GM23338 (cell line): ENCODE results near the gene HOMER1. TPM values are rescaled to one million over a fixed set of nuclear protein-coding genes. Genes with fewer than 3 reads are reported as not detected.

Experiments
- ATAC-seq: fragments of 200-7000 bp; cut with Tn5 transposase; 3 replicates; pipeline ENCODE4 v1.9.1; 2020
- DNase-seq: peaks from one replicate; pipeline ENCODE4 v3.0.0-alpha.2; 2015; ENCODE audit warnings: low spot score
- H2AFZ ChIP-seq: fragments of 200-600 bp; sonication (generic); 2 replicates; pipeline ENCODE4 v1.8.0; 2016; ENCODE audit warnings: antibody characterized with exemption, mild to moderate bottlenecking, moderate library complexity
- H3F3A ChIP-seq: fragments of 200-600 bp; sonication (generic); replicated peaks from 2 replicates; pipeline ENCODE4 v1.8.0; 2017; ENCODE audit warnings: antibody characterized with exemption, mixed run types, low read depth
- H3K27ac ChIP-seq: fragments of 200-600 bp; sonication (generic); 2 replicates; pipeline ENCODE4 v1.6.1; 2016; ENCODE audit warnings: low read depth
- H3K27me3 ChIP-seq: fragments of 200-600 bp; sonication (generic); 2 replicates; pipeline ENCODE4 v1.8.0; 2016; ENCODE audit warnings: mild to moderate bottlenecking, mixed run types, moderate library complexity; ENCODE audit not compliant: insufficient read depth
- H3K36me3 ChIP-seq: fragments of 200-600 bp; sonication (generic); 2 replicates; pipeline ENCODE4 v1.8.0; 2016; ENCODE audit warnings: mild to moderate bottlenecking; ENCODE audit not compliant: insufficient read depth
- H3K4me1 ChIP-seq: fragments of 200-600 bp; sonication (generic); 2 replicates; pipeline ENCODE4 v1.8.0; 2016; ENCODE audit warnings: mild to moderate bottlenecking, moderate library complexity; ENCODE audit not compliant: insufficient read depth
- H3K4me2 ChIP-seq: fragments of 200-600 bp; sonication (generic); 2 replicates; pipeline ENCODE4 v1.7.1; 2017; ENCODE audit warnings: mixed run types
- H3K4me3 ChIP-seq: fragments of 200-600 bp; sonication (generic); 2 replicates; pipeline ENCODE4 v1.6.1; 2016; ENCODE audit warnings: mixed run types
- H3K79me2 ChIP-seq: fragments of 200-600 bp; sonication (generic); replicated peaks from 2 replicates; pipeline ENCODE4 v1.8.0; 2017; ENCODE audit warnings: mild to moderate bottlenecking; ENCODE audit not compliant: insufficient read depth
- H3K9me2 ChIP-seq: fragments of 200-600 bp; sonication (generic); 2 replicates; pipeline ENCODE4 v1.8.0; 2017; ENCODE audit not compliant: insufficient read depth
- H4K20me1 ChIP-seq: fragments of 200-600 bp; sonication (generic); replicated peaks from 2 replicates; pipeline ENCODE4 v1.8.0; 2017; ENCODE audit warnings: mild to moderate bottlenecking; ENCODE audit not compliant: insufficient read depth
- H3K27ac Mint-ChIP-seq: 2 replicates; pipeline ENCODE4 v1.8.0; 2020; ENCODE audit warnings: inconsistent platforms, mild to moderate bottlenecking, moderate library complexity, mixed read lengths
- H3K27me3 Mint-ChIP-seq: 3 replicates; pipeline ENCODE4 v1.8.0; 2022; ENCODE audit warnings: low read depth, mild to moderate bottlenecking, moderate library complexity, mixed read lengths, inconsistent platforms; ENCODE audit not compliant: insufficient read depth, poor library complexity
- H3K36me3 Mint-ChIP-seq: 3 replicates; pipeline ENCODE4 v1.8.0; 2021; ENCODE audit warnings: low read depth, mild to moderate bottlenecking, inconsistent platforms, moderate library complexity, mixed read lengths
- H3K4me1 Mint-ChIP-seq: 3 replicates; pipeline ENCODE4 v1.8.0; 2020; ENCODE audit warnings: mild to moderate bottlenecking, inconsistent platforms, mixed read lengths
- H3K4me3 Mint-ChIP-seq: 3 replicates; pipeline ENCODE4 v1.8.0; 2021; ENCODE audit warnings: moderate library complexity, mild to moderate bottlenecking, inconsistent platforms, mixed read lengths
- H3K9me3 Mint-ChIP-seq: 3 replicates; pipeline ENCODE4 v1.8.0; 2020; ENCODE audit warnings: moderate library complexity, mild to moderate bottlenecking, inconsistent platforms, mixed read lengths
- CTCF ChIP-seq, 2 experiments: fragments of 200-600 bp in 1 of 2; sonication (generic) in 1 of 2; conservative IDR thresholded peaks; 2 replicates each; pipeline versions ENCODE4 v1.5.1 to v1.6.1; 2016 to 2017; ENCODE audit warnings: antibody characterized with exemption in 2 of 2, low read depth in 2 of 2, mild to moderate bottlenecking in 2 of 2, moderate library complexity in 1 of 2
- JUNB ChIP-seq: IDR thresholded peaks from one replicate; pipeline ENCODE4 v1.6.1; 2016; ENCODE audit warnings: antibody characterized with exemption; ENCODE audit not compliant: unreplicated experiment
- NANOG ChIP-seq: IDR thresholded peaks from 2 replicates; pipeline ENCODE4 v1.6.1; 2016; ENCODE audit warnings: antibody characterized with exemption, borderline replicate concordance
- POLR2AphosphoS5 ChIP-seq: IDR thresholded peaks from 2 replicates; pipeline ENCODE4 v1.6.1; 2016; ENCODE audit warnings: antibody characterized with exemption, low read depth
- STAT1 ChIP-seq: IDR thresholded peaks from one replicate; pipeline ENCODE4 v1.6.1; 2016; ENCODE audit warnings: antibody characterized with exemption; ENCODE audit not compliant: unreplicated experiment
- ZNF114 ChIP-seq: fragments of 250-450 bp; sonication (Bioruptor Pico); IDR thresholded peaks from 2 replicates; pipeline ENCODE4 v1.5.0; 2020; ENCODE audit warnings: mild to moderate bottlenecking, moderate library complexity
- ZNF331 ChIP-seq: fragments of 250-450 bp; sonication (Bioruptor Pico); IDR thresholded peaks from 2 replicates; pipeline ENCODE4 v1.5.0; 2020; ENCODE audit warnings: low read depth, mild to moderate bottlenecking, moderate library complexity
- polyA plus RNA-seq: library from polyadenylated mRNA; unstranded; fragments of >200 nt; fragmentation: Nextera tagmentation; extraction: Ambion mirVana; gene quantifications from 2 replicates; pipeline ENCODE4 v1.2.1, GENCODE V29; 2016
- total RNA-seq: library from RNA; depleted of rRNA; stranded (reverse); fragments of >200 nt; shearing (Covaris generic); gene quantifications from 2 replicates; pipeline ENCODE4 v1.2.3, GENCODE V29; 2014
- TF ChIP-seq, protein P1 (sequence below): IDR thresholded peaks from one replicate; pipeline ENCODE4 v1.6.1; 2018; ENCODE audit warnings: antibody characterized with exemption; ENCODE audit not compliant: unreplicated experiment

HOMER1 gene
- total and polyA plus RNA-seq, 2 experiments from 2014 or later: 45.1 to 80.3 TPM

GRCh38 chr5:79436224-79436623 lies 77.7 kb downstream of the HOMER1 start:
- no peaks in the 10 kb centered on the region for H3K36me3 ChIP-seq
- ATAC-seq: no peak
- peak overlapping the region; percentile 61 for H3K27ac Mint-ChIP-seq

GRCh38 chr5:79430196-79430595 lies 83.7 kb downstream of the HOMER1 start:
- Mint-ChIP-seq H3K4me3 (no peak overlapping the region), H3K27ac (no peak overlapping the region), H3K4me1 (peaks cover 7% of the 10 kb centered on the region), H3K9me3 (no peaks in the 10 kb centered on the region), H3K36me3 (peaks cover 12% of the 10 kb centered on the region; the same call in 2 of the 3 replicates), H3K27me3 (no peaks in the 10 kb centered on the region)
- no peaks in the 10 kb centered on the region for H4K20me1 ChIP-seq
- peaks cover 9% of the 10 kb centered on the region for H3K4me1 ChIP-seq
- ATAC-seq (no peak), DNase-seq (no peak)
- no peak overlapping the region for H3K4me2 ChIP-seq
- H3K9me2 ChIP-seq: no peaks in the 10 kb centered on the region
- H3K36me3 ChIP-seq: no peaks in the 10 kb centered on the region
- peaks cover 5% of the 10 kb centered on the region; the same call in 1 of the 2 replicates for H3K79me2 ChIP-seq
- no peaks in the 10 kb centered on the region for H3F3A ChIP-seq
- H2AFZ ChIP-seq: no peak overlapping the region
- no peak overlapping the region for H3K27ac ChIP-seq
- no peaks in the 10 kb centered on the region for H3K27me3 ChIP-seq
- no peak overlapping the region for H3K4me3 ChIP-seq
- no peak for TF ChIP-seq JUNB
- TF ChIP-seq STAT1: no peak
- no peak for TF ChIP-seq NANOG
- TF ChIP-seq CTCF (conservative IDR thresholded peaks at IDR 0.05; ENCODE audit: low read depth in 2 of 2): no peak
- TF ChIP-seq POLR2AphosphoS5: no peak
- TF ChIP-seq, protein P1, sequence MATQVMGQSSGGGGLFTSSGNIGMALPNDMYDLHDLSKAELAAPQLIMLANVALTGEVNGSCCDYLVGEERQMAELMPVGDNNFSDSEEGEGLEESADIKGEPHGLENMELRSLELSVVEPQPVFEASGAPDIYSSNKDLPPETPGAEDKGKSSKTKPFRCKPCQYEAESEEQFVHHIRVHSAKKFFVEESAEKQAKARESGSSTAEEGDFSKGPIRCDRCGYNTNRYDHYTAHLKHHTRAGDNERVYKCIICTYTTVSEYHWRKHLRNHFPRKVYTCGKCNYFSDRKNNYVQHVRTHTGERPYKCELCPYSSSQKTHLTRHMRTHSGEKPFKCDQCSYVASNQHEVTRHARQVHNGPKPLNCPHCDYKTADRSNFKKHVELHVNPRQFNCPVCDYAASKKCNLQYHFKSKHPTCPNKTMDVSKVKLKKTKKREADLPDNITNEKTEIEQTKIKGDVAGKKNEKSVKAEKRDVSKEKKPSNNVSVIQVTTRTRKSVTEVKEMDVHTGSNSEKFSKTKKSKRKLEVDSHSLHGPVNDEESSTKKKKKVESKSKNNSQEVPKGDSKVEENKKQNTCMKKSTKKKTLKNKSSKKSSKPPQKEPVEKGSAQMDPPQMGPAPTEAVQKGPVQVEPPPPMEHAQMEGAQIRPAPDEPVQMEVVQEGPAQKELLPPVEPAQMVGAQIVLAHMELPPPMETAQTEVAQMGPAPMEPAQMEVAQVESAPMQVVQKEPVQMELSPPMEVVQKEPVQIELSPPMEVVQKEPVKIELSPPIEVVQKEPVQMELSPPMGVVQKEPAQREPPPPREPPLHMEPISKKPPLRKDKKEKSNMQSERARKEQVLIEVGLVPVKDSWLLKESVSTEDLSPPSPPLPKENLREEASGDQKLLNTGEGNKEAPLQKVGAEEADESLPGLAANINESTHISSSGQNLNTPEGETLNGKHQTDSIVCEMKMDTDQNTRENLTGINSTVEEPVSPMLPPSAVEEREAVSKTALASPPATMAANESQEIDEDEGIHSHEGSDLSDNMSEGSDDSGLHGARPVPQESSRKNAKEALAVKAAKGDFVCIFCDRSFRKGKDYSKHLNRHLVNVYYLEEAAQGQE: no peak
- TF ChIP-seq ZNF331 (CRISPR knock-in tag): no peak

More at GRCh38 chr5:79436224-79436623, 77.7 kb downstream of the HOMER1 start:
- DNase-seq: peak; percentile 8
- H3K9me2 ChIP-seq: no peaks in the 10 kb centered on the region
- Mint-ChIP-seq H3K9me3 (no peaks in the 10 kb centered on the region), H3K4me3 (no peak overlapping the region), H3K36me3 (peaks cover 39% of the 10 kb centered on the region), H3K27me3 (no peaks in the 10 kb centered on the region), H3K4me1 (peaks cover 22% of the 10 kb centered on the region)
- H4K20me1 ChIP-seq: no peaks in the 10 kb centered on the region
- no peaks in the 10 kb centered on the region for H3F3A ChIP-seq
- H3K27me3 ChIP-seq: no peaks in the 10 kb centered on the region
- no peak overlapping the region for H2AFZ ChIP-seq
- H3K4me2 ChIP-seq: no peak overlapping the region
- TF ChIP-seq NANOG: no peak
- TF ChIP-seq, protein P1: no peak
- no peak for TF ChIP-seq ZNF114 (CRISPR knock-in tag)
- no peak for TF ChIP-seq ZNF331 (CRISPR knock-in tag)
- no peak for TF ChIP-seq STAT1
- no peak for TF ChIP-seq POLR2AphosphoS5
- no peak overlapping the region for H3K4me3 ChIP-seq
- H3K27ac ChIP-seq: no peak overlapping the region
- no peaks in the 10 kb centered on the region for H3K79me2 ChIP-seq
- H3K4me1 ChIP-seq: peaks cover 14% of the 10 kb centered on the region
